HG03558 (cell line): ENCODE measurements around the gene ZNF358.
"Not testable (repeated sequence)": the region's sequence is repeated elsewhere in the genome, so short reads cannot be mapped to it uniquely, and the experiment has no call there.

ENCODE experiments used
- ATAC-seq: cut with Tn5 transposase; IDR thresholded peaks from one replicate; pipeline ENCODE4 v1.9.1; 2021; ENCODE audit warnings: moderate number of reproducible peaks; ENCODE audit not compliant: unreplicated experiment; ENCODE audit errors: extremely low read depth

ZNF358 gene

DNA sequence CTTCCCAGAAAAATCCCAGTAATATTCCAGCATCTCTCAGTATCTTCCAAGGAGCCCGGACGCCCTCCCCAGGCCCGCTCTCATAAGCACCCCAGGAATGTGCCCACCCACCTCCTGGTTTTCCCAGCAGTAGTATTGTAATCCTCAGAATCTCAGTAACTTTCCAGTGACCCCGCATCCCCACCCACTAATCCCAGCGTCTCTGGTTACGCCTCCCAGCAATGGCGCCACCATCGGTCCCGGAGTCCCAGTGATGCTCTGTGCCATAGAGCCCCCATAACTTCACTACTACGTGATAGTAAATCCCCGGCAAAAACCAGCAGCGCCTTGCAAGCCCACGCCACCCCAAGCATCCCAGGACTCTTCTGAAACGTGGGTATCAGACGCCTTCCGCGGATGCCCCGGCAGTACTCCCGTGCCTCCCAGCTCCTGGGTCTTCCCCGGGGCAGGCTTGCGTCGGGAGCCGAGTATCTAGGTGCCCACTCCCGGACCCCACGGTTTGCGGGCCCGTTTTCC is 18.7 kb downstream of the ZNF358 start:
- no peak for ATAC-seq

DNA sequence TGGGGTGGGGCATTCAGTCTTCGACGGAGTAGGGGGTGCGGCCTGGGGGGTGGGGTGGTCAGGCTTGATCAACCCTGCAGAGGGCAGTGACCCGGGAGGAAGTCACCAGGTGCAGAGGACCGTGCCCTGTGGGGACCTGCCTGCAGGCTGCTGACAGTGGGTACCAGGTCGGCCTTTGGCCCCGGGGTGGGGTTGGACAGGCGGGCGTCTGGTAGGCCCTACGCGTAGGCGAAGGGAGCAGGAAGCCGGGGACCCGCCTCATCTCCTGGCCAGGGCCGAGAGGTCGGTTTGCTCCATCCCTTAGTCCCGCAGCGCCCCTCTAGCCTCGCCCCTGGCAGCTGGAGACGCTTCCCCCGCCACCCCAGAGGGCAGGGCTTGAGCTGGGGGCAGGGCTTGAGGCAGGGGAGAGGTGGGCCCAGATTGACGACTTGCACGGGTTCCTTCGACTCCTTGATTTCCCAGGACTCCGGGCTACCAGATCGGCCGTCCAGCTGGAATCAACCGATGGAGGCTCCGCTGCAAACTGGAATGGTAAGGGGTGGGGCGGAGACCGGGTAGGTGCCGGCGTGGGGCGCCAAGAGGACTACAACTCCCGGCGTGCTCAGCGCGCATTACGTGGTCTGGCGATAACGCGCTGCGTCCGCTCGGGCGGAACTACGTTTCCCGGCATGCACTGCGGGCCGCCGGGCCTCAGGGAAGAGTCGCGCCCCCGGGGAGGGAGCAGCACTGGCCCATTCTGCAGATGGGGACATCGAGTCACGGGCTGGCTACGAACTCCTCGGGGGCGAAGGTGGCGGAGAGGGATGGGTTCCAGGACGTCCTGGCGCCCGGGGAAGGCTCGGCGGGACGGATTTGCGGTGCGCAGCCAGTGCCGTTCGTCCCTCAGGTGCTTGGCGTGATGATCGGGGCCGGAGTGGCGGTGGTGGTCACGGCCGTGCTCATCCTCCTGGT is 19.4 kb downstream of the ZNF358 start, which contains the start of gene PNPLA6:
Gene PNPLA6, plus strand, starts transcription at position 671 of the 951 bp plus-strand sequence. Its CDS starts 72 bp downstream, at position 743.
- no peak for ATAC-seq

DNA sequence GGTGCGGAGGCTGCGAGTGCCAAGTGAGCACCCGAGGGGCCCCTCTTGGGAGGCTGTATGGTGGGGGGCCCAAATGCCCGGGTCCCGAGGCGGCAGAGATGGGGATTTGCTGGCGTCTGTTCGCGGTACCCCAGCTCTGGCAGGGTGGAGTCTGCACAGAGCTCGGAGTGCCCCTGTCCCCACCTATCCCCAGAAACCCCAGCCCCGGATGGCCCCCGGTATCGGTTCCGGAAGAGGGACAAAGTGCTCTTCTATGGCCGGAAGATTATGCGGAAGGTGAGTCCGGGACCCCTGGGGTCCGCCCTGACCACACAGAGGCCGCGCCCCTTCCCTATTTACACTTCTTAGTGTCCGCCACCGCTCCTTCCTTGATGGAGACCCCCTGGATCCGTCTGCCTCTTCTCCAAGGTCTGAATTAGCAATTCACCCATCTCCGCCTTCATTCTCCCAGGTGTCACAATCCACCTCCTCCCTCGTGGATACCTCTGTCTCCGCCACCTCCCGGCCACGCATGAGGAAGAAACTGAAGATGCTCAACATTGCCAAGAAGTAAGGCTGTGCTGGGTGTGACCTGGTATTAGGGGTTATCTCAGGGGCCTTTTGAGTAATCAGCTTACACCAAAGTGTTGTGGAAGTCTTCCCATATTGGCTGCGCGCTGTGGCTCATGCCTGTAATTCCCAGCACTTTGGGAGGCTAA is 20.2 kb downstream of the ZNF358 start:
- ATAC-seq: no peak

DNA sequence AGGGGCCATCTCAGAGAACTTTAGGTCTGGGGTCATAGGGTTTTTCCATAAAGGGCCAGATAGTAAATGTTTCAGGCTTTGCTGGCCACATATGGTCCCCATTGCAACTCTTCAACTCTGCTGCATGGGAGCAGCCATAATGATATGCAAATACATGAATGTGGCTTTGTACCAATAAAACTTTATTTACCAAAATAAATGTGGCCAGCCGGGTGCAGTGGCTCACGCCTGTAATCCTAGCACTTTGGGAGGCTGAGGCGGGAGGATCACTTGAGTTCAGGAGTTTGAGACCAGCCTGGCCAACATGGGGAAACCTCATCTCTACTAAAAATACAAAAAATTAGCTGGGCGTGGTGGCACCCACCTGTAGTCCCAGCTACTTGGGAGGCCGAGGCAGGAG is 23.1 kb downstream of the ZNF358 start:
- not testable (repeated sequence) for ATAC-seq

DNA sequence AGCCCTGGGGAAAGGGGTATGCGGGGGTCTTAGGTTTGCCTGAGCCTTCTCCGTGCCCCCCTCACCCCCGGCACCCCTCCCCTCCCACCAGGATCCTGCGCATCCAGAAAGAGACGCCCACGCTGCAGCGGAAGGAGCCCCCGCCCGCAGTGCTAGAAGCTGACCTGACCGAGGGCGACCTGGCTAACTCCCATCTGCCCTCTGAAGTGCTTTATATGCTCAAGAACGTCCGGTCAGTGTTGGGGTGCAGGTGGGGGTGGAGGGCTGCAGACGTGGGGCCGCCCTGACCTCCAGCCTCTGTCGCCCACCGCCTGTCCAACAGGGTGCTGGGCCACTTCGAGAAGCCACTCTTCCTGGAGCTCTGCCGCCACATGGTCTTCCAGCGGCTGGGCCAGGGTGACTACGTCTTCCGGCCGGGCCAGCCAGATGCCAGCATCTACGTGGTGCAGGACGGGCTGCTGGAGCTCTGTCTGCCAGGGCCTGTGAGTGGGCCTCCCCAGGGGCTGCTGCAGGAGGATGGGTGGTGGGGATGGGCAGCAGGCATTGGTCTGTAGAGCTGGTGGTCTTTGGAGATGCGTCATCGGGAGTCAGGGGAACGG is 24.0 kb downstream of the ZNF358 start:
- no peak for ATAC-seq

DNA sequence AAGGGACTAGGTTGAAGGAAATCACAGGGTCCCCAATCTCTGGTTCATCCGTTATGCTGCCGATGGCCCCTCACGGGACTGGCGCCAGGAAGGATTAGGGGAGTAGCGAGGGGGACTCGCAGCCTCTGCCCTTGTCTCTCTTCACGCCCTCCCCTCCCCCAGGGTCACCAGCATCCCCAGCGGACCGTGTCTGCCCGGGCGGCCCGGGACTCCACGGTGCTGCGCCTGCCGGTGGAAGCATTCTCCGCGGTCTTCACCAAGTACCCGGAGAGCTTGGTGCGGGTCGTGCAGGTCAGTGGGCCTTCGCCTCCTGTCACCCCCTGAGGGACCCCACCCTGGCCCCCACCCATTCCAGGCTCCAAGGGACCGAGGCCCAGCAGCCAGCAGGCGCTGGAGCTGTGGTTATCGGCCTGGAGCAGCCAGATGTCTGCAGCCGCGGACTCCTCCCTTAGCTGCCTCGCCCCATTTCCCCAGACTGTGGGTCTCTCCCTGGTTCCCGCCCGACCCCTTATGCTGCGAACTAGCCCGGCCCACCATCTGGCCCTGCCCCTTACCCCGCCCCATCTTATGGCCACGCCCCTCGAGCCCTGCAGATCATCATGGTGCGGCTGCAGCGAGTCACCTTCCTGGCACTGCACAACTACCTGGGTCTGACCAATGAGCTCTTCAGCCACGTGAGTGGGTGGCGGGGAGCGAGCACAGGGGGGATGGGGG is 25.0 kb downstream of the ZNF358 start:
- ATAC-seq: no peak

DNA sequence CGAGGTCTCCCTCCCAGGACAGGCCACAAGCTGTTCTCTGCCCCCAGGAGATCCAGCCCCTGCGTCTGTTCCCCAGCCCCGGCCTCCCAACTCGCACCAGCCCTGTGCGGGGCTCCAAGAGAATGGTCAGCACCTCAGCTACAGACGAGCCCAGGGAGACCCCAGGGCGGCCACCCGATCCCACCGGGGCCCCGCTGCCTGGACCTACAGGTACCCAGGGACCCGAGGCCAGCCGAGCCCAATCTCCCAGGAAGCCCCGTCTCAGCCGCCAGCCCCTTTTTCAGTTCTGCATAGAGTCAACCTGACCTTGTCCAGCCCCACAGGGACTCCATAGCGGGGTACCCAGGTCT is 25.5 kb downstream of the ZNF358 start:
- ATAC-seq: no peak

DNA sequence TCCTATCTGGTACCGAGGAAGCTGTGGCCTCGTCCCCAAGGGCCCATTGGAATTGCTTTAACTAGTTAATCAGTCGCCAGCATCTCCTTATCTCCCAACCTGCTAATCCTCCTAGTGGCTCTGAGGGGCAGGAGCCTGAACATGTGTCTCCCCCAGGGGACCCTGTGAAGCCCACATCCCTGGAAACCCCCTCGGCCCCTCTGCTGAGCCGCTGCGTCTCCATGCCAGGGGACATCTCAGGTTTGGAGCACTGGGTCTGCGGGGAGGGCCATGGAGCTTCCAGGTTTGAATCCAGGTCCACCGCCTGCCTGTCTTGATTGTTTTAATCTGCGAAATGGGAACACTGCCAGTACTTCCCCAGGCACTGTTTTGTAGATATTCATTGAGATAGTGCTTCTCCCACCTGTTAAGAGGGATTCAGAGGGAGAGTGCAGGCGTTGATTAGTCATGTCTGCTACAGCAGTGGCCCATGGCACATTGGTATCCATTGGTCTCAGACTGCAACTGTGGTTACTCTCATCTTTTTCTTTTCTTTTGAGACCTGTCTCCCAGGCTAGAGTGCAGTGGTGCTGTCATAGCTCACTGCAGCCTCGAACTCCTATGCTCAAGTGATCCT is 26.0 kb downstream of the ZNF358 start:
- no peak for ATAC-seq

DNA sequence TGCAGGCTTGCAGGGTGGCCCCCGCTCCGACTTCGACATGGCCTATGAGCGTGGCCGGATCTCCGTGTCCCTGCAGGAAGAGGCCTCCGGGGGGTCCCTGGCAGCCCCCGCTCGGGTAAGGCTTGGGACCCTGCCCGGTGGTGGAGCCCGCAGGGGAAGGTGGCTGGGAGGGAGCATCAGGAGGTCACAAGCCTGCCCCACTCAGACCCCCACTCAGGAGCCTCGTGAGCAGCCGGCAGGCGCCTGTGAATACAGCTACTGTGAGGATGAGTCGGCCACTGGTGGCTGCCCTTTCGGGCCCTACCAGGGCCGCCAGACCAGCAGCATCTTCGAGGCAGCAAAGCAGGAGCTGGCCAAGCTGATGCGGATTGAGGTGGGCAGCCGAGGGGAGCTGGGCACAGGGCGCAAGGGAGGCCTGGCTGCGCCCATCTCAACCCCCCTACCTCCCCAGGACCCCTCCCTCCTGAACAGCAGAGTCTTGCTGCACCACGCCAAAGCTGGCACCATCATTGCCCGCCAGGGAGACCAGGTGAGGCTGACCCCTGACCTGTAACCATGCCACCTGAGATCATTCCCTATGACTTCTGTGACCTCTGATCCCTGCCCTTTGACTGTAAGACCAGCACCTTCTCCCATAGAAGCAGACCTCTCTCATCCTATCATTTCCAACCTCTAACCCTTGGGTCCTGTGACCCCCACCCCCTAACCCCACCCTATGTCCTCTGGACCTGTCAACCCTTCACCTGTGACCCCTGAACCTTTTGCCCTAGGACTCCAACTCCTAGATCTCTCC is 26.8 kb downstream of the ZNF358 start:
- ATAC-seq: no peak

DNA sequence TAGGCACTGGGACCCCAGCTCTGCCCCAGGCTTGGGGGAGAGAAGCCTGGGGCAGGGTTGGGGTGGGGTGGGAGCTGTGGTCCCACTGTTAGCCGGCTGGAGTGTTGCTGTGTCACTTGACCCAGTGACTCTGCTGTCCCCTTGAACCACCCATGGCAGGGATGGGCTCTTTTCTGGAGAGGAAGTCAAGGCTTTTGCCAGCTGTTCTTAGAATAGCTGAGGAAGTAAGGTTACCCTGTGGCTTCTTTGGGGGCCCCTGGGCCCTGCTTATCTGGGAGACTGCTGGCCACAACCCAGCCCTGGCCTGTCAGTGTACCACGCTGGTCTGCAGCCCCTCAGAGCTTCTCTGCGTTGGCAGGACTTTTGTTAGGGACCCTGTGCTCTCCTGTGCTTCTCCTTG is 28.7 kb downstream of the ZNF358 start:
- no peak for ATAC-seq

DNA sequence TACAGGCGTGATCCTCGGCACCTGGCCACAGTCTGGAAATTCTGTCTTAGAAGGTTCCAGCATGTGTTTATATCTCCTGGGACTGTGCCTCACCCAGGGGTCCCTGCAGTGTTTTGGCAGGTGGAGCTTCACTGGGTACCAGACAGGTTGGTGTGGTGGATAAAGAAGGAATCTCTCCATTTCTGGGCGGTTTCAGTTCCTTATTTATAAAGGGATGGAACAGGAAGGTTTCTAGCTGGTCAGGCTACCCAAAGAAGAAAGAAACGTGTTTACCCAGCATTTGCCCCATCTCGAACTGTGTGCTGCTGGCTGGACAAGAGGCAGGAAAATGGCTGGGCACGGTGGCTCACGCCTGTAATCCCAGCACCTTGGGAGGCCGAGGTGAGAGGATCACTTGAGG is 29.4 kb downstream of the ZNF358 start:
- ATAC-seq: no peak

DNA sequence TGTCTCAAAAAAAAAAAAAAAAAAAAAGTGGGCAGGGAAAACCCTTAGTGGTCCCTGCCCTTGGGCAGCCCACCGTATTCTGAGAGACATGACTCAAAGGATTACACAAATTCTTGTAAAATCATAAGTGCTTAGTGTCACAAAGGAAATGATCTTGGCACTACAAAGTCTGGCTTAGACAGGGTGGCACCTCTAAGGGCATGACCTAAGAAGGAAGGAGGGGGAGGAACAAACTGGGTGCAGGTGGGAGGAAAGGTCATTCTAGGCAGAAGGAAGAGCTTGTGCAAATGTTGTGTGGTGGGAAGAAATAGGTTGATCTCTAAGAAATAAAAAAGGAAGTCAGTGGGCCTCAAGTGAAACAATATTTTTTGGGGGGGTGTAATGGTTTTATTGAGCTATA is 30.0 kb downstream of the ZNF358 start:
- ATAC-seq: no peak

DNA sequence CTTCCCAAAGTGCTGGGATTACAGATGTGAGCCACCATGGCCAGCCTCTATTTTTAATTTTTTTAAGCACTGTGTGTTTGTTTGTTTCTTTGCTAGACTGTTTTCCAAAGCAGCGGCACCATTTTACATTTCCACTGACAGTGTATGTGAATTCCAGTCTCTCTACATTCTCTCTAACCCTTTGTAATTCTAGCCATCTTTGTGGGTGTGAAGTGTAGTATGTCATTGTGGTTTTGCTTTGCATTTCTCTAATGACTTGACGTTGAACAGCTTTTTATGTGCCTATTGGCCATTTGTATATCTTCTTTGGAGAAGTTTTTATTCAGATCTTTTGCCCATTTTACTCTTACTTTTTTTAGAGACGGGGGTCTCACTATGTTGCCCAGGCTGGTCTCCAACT is 31.3 kb downstream of the ZNF358 start:
- ATAC-seq: no peak

DNA sequence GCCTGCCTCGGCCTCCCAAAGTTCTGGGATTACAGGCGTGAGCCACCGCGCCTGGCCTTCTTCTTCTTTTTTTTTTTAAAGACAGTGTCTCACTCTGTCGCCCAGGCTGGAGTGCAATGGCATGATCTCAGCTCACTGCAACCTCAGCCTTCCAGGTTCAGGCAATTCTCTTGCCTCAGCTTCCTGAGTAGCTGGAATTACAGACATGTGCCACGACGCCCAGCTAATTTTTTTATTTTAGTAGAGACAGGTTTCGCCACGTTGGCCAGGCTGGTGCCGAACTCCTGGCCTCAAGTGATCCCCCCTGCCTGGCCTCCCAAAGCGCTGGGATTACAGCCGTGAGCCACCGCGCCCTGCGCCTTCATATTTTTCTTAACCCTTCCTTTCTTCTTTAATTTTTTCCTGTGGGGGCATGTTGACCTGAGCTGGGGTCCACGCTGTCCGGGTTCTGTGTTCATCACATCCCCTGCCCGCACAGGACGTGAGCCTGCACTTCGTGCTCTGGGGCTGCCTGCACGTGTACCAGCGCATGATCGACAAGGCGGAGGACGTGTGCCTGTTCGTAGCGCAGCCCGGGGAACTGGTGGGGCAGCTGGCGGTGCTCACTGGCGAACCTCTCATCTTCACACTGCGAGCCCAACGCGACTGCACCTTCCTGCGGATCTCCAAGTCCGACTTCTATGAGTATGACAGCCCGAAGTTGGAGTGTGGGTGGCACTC is 33.7 kb downstream of the ZNF358 start:
- no peak for ATAC-seq

DNA sequence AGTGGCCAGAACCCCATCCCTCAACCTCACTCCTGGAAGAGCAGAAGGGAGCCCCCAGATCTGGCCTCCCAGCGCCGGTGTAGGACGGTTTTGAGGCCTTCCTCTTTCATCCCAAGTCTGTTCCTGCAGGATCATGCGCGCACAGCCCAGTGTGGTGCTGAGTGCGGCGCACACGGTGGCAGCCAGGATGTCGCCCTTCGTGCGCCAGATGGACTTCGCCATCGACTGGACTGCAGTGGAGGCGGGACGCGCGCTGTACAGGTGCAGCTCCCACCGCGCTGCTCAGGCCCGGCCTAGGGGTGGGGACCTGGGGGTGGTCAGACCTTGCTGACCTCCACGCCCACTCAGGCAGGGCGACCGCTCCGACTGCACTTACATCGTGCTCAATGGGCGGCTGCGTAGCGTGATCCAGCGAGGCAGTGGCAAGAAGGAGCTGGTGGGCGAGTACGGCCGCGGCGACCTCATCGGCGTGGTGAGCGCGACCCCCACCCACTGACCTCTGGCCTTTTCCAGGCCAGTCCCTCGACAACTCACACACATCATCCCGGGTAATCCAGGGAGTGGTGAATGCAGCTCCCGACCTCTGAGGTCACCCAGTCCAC is 34.4 kb downstream of the ZNF358 start:
- ATAC-seq: no peak

DNA sequence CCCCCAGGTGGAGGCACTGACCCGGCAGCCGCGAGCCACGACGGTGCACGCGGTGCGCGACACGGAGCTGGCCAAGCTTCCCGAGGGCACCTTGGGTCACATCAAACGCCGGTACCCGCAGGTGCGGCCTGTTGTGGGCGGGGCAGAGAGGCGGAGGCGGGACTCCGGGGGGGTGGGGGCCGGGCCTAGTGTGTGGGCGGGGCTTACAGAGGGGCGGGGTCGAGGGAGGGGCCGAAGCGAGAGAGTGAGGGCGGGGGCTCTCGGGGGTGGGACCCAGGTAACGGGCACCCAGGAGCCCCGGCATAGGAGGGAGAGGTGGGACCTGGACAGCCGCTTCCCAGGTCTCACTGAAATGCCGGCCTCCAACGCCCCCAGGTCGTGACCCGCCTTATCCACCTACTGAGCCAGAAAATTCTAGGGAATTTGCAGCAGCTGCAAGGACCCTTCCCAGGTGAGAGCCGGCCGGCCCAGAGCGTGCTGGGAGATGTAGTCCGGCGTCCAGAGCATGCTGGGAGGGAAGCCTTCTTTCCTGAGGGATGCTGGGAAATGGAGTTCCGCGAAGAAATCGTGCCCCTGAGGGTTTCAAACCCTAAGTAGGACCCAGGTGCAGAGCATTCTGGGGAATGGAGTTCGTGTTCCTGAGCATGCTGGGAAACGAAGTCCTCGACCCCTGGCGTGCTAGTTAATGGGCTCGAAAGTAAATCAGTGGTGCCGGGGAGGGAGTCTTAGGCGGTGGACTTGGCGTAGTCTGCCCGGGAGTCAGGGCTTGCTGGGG is 35.3 kb downstream of the ZNF358 start:
- no peak for ATAC-seq

DNA sequence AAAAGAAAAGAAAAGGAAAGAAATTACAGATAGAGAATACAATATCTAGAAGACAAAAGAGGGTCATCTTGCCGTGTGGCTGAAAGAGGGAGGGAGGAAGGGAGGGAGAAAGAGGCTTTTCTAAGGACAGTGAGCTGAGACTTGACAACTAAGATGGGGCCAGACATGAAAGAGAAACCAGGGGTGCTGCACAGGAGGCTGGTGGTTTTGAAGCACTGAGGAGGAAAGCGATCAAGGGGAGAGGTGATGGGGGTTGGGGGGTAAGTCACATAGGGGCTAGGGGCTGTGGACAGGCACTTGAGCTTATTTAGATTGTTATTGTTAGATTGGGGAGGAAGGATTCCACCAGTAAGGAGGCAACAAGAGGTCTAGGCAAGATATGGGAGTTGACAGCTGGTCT is 36.9 kb downstream of the ZNF358 start:
- ATAC-seq: no peak
